ENCODE measurements around the gene PDAP1.

The PDAP1 gene

GRCh38 chr7:99373091-99374066, 35.0 kb downstream of the PDAP1 start:
- no peak for TF ChIP-seq EZH2 (IDR thresholded peaks at IDR 0.05)
- TF ChIP-seq POLR2AphosphoS5 (IDR thresholded peaks at IDR 0.05; ENCODE audit: borderline replicate concordance, low read depth, low read length) = no peak
- TF ChIP-seq FOXP2 (optimal IDR thresholded peaks at IDR 0.05; ENCODE audit: control extremely low read depth, extremely low read length, insufficient read depth) = no peak
- DNase-seq (ENCODE audit: low read depth, low spot score) = no peak
- Histone ChIP-seq H3K27ac (no peak overlapping the region), H3K36me3 (ENCODE audit: insufficient read depth, low read length) (no peaks in the 10 kb centered on the region), H3K9ac (ENCODE audit: insufficient read length) (no peak overlapping the region), H3K4me3 (no peak overlapping the region), H3K9me3 (ENCODE audit: low read depth, low read length) (no peaks in the 10 kb centered on the region)

GRCh38 chr7:99372275-99373090, 35.9 kb downstream of the PDAP1 start:
- Histone ChIP-seq H3K27ac (no peak overlapping the region), H3K9me3 (ENCODE audit: low read depth, low read length) (no peaks in the 10 kb centered on the region), H3K4me3 (no peak overlapping the region), H3K9ac (ENCODE audit: insufficient read length) (no peak overlapping the region), H3K36me3 (ENCODE audit: insufficient read depth, low read length) (no peaks in the 10 kb centered on the region)
- TF ChIP-seq EZH2 (IDR thresholded peaks at IDR 0.05) = no peak
- no peak for DNase-seq (ENCODE audit: low read depth, low spot score)

GRCh38 chr7:99371376-99371920, 36.9 kb downstream of the PDAP1 start:
- Histone ChIP-seq H3K36me3 (ENCODE audit: insufficient read depth, low read length) (peaks cover 7% of the 10 kb centered on the region; the same call in 1 of the 2 replicates), H3K27ac (no peak overlapping the region), H3K9ac (ENCODE audit: insufficient read length) (no peak overlapping the region), H3K9me3 (ENCODE audit: low read depth, low read length) (no peaks in the 10 kb centered on the region), H3K4me3 (no peak overlapping the region)
- TF ChIP-seq POLR2AphosphoS5 (IDR thresholded peaks at IDR 0.05; ENCODE audit: borderline replicate concordance, low read depth, low read length) (no peak), EZH2 (IDR thresholded peaks at IDR 0.05) (no peak), FOXP2 (optimal IDR thresholded peaks at IDR 0.05; ENCODE audit: control extremely low read depth, extremely low read length, insufficient read depth) (no peak)
- DNase-seq (ENCODE audit: low read depth, low spot score) = no peak

- Histone ChIP-seq H3K9ac (ENCODE audit: insufficient read length) (no peak overlapping the region), H3K4me3 (no peak overlapping the region), H3K36me3 (ENCODE audit: insufficient read depth, low read length) (peaks cover 21% of the 10 kb centered on the region), H3K27ac (no peak overlapping the region), H3K9me3 (ENCODE audit: low read depth, low read length) (no peaks in the 10 kb centered on the region)
- TF ChIP-seq POLR2AphosphoS5 (IDR thresholded peaks at IDR 0.05; ENCODE audit: borderline replicate concordance, low read depth, low read length) = no peak
- TF ChIP-seq FOXP2 (optimal IDR thresholded peaks at IDR 0.05; ENCODE audit: control extremely low read depth, extremely low read length, insufficient read depth) = no peak
- TF ChIP-seq EZH2 (IDR thresholded peaks at IDR 0.05) = no peak
- DNase-seq (ENCODE audit: low read depth, low spot score) = no peak
These were observed 38.5 kb downstream of the PDAP1 start for GRCh38 chr7:99369767-99370391.

GRCh38 chr7:99368750-99369389, 39.5 kb downstream of the PDAP1 start:
- Histone ChIP-seq H3K4me3 (no peak overlapping the region), H3K9me3 (ENCODE audit: low read depth, low read length) (no peaks in the 10 kb centered on the region), H3K36me3 (ENCODE audit: insufficient read depth, low read length) (peaks cover 29% of the 10 kb centered on the region), H3K9ac (ENCODE audit: insufficient read length) (no peak overlapping the region), H3K27ac (peak overlapping the region; percentile 44; the same call in 1 of the 2 replicates)
- no peak for TF ChIP-seq POLR2AphosphoS5 (IDR thresholded peaks at IDR 0.05; ENCODE audit: borderline replicate concordance, low read depth, low read length)
- no peak for TF ChIP-seq EZH2 (IDR thresholded peaks at IDR 0.05)
- DNase-seq (ENCODE audit: low read depth, low spot score) = no peak

- no peak for DNase-seq (ENCODE audit: low read depth, low spot score)
- H3K27ac ChIP-seq = no peak overlapping the region
These were observed 41.8 kb downstream of the PDAP1 start for GRCh38 chr7:99366646-99367045.

GRCh38 chr7:99365318-99366141, 42.9 kb downstream of the PDAP1 start:
- DNase-seq (ENCODE audit: low read depth, low spot score) = no peak
- Histone ChIP-seq H3K9me3 (ENCODE audit: low read depth, low read length) (no peaks in the 10 kb centered on the region), H3K9ac (ENCODE audit: insufficient read length) (no peak overlapping the region), H3K36me3 (ENCODE audit: insufficient read depth, low read length) (peaks cover 57% of the 10 kb centered on the region), H3K4me3 (no peak overlapping the region), H3K27ac (no peak overlapping the region)
- TF ChIP-seq EZH2 (IDR thresholded peaks at IDR 0.05) = no peak
- no peak for TF ChIP-seq POLR2AphosphoS5 (IDR thresholded peaks at IDR 0.05; ENCODE audit: borderline replicate concordance, low read depth, low read length)
- TF ChIP-seq FOXP2 (optimal IDR thresholded peaks at IDR 0.05; ENCODE audit: control extremely low read depth, extremely low read length, insufficient read depth) = no peak

More at GRCh38 chr7:99366646-99367045, 41.8 kb downstream of the PDAP1 start:
- Histone ChIP-seq H3K4me3 (no peak overlapping the region), H3K9ac (ENCODE audit: insufficient read length) (no peak overlapping the region), H3K36me3 (ENCODE audit: insufficient read depth, low read length) (peaks cover 46% of the 10 kb centered on the region), H3K9me3 (ENCODE audit: low read depth, low read length) (no peaks in the 10 kb centered on the region)
- TF ChIP-seq FOXP2 (optimal IDR thresholded peaks at IDR 0.05; ENCODE audit: control extremely low read depth, extremely low read length, insufficient read depth) (no peak), EZH2 (IDR thresholded peaks at IDR 0.05) (no peak), POLR2AphosphoS5 (IDR thresholded peaks at IDR 0.05; ENCODE audit: borderline replicate concordance, low read depth, low read length) (no peak)
